Neural cell (in vitro differentiated cells): ENCODE measurements around the gene HCFC1. TPM values are rescaled to one million over a fixed set of nuclear protein-coding genes. Genes with fewer than 3 reads are reported as not detected.

Experiments
- H2AFZ ChIP-seq: fragments of 200-600, 300-800 bp; sonication (generic), shearing (Covaris generic); 2 replicates; pipeline ENCODE4 v1.6.0; 2014; ENCODE audit warnings: low read depth, mild to moderate bottlenecking, antibody characterized with exemption, low read length, moderate library complexity
- H3F3A ChIP-seq: fragments of 200-600 bp; shearing (Covaris generic); 2 replicates; pipeline ENCODE4 v1.6.1; 2016; ENCODE audit warnings: mild to moderate bottlenecking, moderate library complexity, mixed read lengths, antibody characterized with exemption, low read length; ENCODE audit not compliant: insufficient read depth, poor library complexity, severe bottlenecking
- H3K27ac ChIP-seq: fragments of 200-600, 300-800 bp; sonication (generic), shearing (Covaris generic); 2 replicates; pipeline ENCODE4 v1.5.1; 2014; ENCODE audit warnings: mild to moderate bottlenecking, low read length, moderate library complexity
- H3K27me3 ChIP-seq: fragments of 300-800, 200-600 bp; sonication (generic), shearing (Covaris generic); 2 replicates; pipeline ENCODE4 v1.6.0; 2014; ENCODE audit warnings: mild to moderate bottlenecking, low read depth, low read length, moderate library complexity; ENCODE audit not compliant: insufficient read depth
- H3K36me3 ChIP-seq: fragments of 300-800, 200-600 bp; sonication (generic), shearing (Covaris generic); 2 replicates; pipeline ENCODE4 v1.5.1; 2014; ENCODE audit warnings: mild to moderate bottlenecking, antibody characterized with exemption, low read length, moderate library complexity; ENCODE audit not compliant: insufficient read depth
- H3K4me2 ChIP-seq: fragments of 300-800, 200-600 bp; sonication (generic), shearing (Covaris generic); 2 replicates; pipeline ENCODE4 v1.6.0; 2014; ENCODE audit warnings: mild to moderate bottlenecking, low read length
- H3K4me3 ChIP-seq: fragments of 300-800, 200-600 bp; sonication (generic), shearing (Covaris generic); 2 replicates; pipeline ENCODE4 v1.5.1; 2014; ENCODE audit warnings: mild to moderate bottlenecking, low read length, moderate library complexity
- H3K79me2 ChIP-seq: fragments of 200-600 bp; shearing (Covaris generic); replicated peaks from 2 replicates; pipeline ENCODE4 v1.6.0; 2014; ENCODE audit warnings: mild to moderate bottlenecking, low read length, moderate library complexity; ENCODE audit not compliant: insufficient read depth
- H3K9ac ChIP-seq: fragments of 300-800, 200-600 bp; sonication (generic), shearing (Covaris generic); 2 replicates; pipeline ENCODE4 v1.6.1; 2016; ENCODE audit warnings: mild to moderate bottlenecking, low read length, mixed read lengths
- H3K9me2 ChIP-seq: fragments of 200-600 bp; shearing (Covaris generic); 2 replicates; pipeline ENCODE4 v1.6.1; 2016; ENCODE audit warnings: mild to moderate bottlenecking, low read length, mixed read lengths; ENCODE audit not compliant: insufficient read depth
- H3K9me3 ChIP-seq: fragments of 200-600, 300-800 bp; sonication (generic), shearing (Covaris generic); 2 replicates; pipeline ENCODE4 v1.6.1; 2016; ENCODE audit warnings: mild to moderate bottlenecking, mixed run types, low read length, moderate library complexity, mixed read lengths
- H4K20me1 ChIP-seq: fragments of 200-600 bp; shearing (Covaris generic); 2 replicates; pipeline ENCODE4 v1.6.1; 2016; ENCODE audit warnings: mild to moderate bottlenecking, mixed run types; ENCODE audit not compliant: insufficient read depth
- CTCF ChIP-seq: fragments of 450-650 bp; IDR thresholded peaks from 2 replicates; pipeline ENCODE4 v1.5.1; 2014; ENCODE audit warnings: antibody characterized with exemption, mild to moderate bottlenecking, moderate library complexity; ENCODE audit not compliant: poor library complexity, severe bottlenecking
- EP300 ChIP-seq: fragments of 450-650 bp; conservative IDR thresholded peaks from 2 replicates; pipeline ENCODE4 v1.6.1; 2014; ENCODE audit warnings: antibody characterized with exemption, mild to moderate bottlenecking, moderate library complexity; ENCODE audit not compliant: poor library complexity, severe bottlenecking
- EZH2 ChIP-seq: fragments of 200-600, 300-800 bp; shearing (Covaris generic), sonication (generic); IDR thresholded peaks from 2 replicates; pipeline ENCODE4 v1.6.1; 2014; ENCODE audit warnings: antibody characterized with exemption, low read length, borderline replicate concordance, mild to moderate bottlenecking; ENCODE audit not compliant: insufficient read depth, poor library complexity, severe bottlenecking
- MXI1 ChIP-seq: fragments of 450-650 bp; conservative IDR thresholded peaks from 2 replicates; pipeline ENCODE4 v1.6.1; 2014; ENCODE audit warnings: antibody characterized with exemption, mild to moderate bottlenecking; ENCODE audit not compliant: poor library complexity, severe bottlenecking
- POLR2AphosphoS5 ChIP-seq: IDR thresholded peaks from 2 replicates; pipeline ENCODE4 v1.6.1; 2012
- RAD21 ChIP-seq: fragments of 450-650 bp; conservative IDR thresholded peaks from 2 replicates; pipeline ENCODE4 v1.6.1; 2014; ENCODE audit warnings: antibody characterized with exemption, mild to moderate bottlenecking, moderate library complexity
- REST ChIP-seq: IDR thresholded peaks from 2 replicates; pipeline ENCODE4 v1.6.1; 2012; ENCODE audit warnings: borderline replicate concordance
- SMC3 ChIP-seq: fragments of 450-650 bp; conservative IDR thresholded peaks from 2 replicates; pipeline ENCODE4 v1.6.1; 2014; ENCODE audit warnings: antibody characterized with exemption, mild to moderate bottlenecking, moderate library complexity; ENCODE audit not compliant: poor library complexity
- TAF1 ChIP-seq: IDR thresholded peaks from 2 replicates; pipeline ENCODE4 v1.6.1; 2012; ENCODE audit warnings: low read depth
- polyA plus RNA-seq: library from polyadenylated mRNA; depleted of rRNA; stranded (reverse); fragments of >200 nt; gene quantifications from 2 replicates; pipeline ENCODE4 v1.2.3, GENCODE V29; 2014

HCFC1 gene
- polyA plus RNA-seq, 1 donor from 2014 or later: 7.3 TPM

GRCh38 chrX:153948847-153949805 is 22.5 kb downstream of the HCFC1 start:
- Histone ChIP-seq H3K79me2 (no peaks in the 10 kb centered on the region), H3F3A (no peaks in the 10 kb centered on the region), H3K9ac (no peak overlapping the region), H3K9me3 (no peaks in the 10 kb centered on the region), H3K36me3 (no peaks in the 10 kb centered on the region), H3K27ac (no peak overlapping the region), H4K20me1 (no peaks in the 10 kb centered on the region), H3K4me3 (no peak overlapping the region), H3K27me3 (no peaks in the 10 kb centered on the region), H3K9me2 (no peaks in the 10 kb centered on the region), H3K4me2 (no peak overlapping the region), H2AFZ (no peak overlapping the region)
- TF ChIP-seq TAF1: no peak
- TF ChIP-seq SMC3: no peak
- TF ChIP-seq RAD21: no peak
- no peak for TF ChIP-seq REST
- TF ChIP-seq EZH2: no peak
- TF ChIP-seq CTCF: no peak
- no peak for TF ChIP-seq EP300
- no peak for TF ChIP-seq POLR2AphosphoS5
- no peak for TF ChIP-seq MXI1

- Histone ChIP-seq H3F3A (no peaks in the 10 kb centered on the region), H3K9me3 (no peaks in the 10 kb centered on the region), H3K27ac (no peak overlapping the region), H3K36me3 (no peaks in the 10 kb centered on the region), H3K4me3 (no peak overlapping the region), H3K9ac (no peak overlapping the region), H4K20me1 (no peaks in the 10 kb centered on the region), H3K79me2 (no peaks in the 10 kb centered on the region), H3K27me3 (no peaks in the 10 kb centered on the region), H2AFZ (no peak overlapping the region), H3K4me2 (no peak overlapping the region), H3K9me2 (no peaks in the 10 kb centered on the region)
- TF ChIP-seq RAD21 (no peak), TAF1 (no peak), EZH2 (no peak), SMC3 (no peak)
Measured at GRCh38 chrX:153948002-153948466, 23.6 kb downstream of the HCFC1 start.
